OCI-LY3 (cell line): ENCODE results near the gene ZNF358.

Experiments used
- EZH2phosphoT487 ChIP-seq: fragments of 200-600 bp; shearing (Covaris generic); IDR thresholded peaks from 2 replicates; pipeline ENCODE4 v1.6.1; 2018; ENCODE audit warnings: antibody characterized with exemption, mixed run types, low read depth
- TF ChIP-seq, protein P1 (sequence below): fragments of 200-600, 300-600 bp; sonication (generic); IDR thresholded peaks from 2 replicates; pipeline ENCODE4 v1.5.1; 2014; ENCODE audit warnings: antibody characterized with exemption, low read length, low read depth

DNA sequence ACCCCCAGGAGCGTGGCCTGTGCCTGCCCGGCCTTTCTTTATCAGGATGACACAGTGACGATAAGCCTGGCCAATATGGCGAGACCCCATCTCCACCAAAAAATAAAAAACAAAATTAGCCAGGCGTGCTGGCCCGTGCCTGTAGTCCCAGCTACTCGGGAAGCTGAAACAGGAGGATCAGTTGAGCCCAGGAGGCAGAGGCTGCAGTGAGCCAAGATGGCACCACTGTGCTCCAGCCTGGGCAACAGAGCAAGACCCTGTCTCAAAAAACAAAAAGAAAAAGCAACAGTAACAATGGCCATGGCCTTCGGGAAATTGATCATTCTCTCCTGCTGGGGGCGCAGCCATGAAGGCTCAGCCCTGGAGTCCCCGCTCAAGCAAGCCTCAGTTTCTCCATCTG is 38.1 kb upstream of the ZNF358 start:
- TF ChIP-seq, protein P1, sequence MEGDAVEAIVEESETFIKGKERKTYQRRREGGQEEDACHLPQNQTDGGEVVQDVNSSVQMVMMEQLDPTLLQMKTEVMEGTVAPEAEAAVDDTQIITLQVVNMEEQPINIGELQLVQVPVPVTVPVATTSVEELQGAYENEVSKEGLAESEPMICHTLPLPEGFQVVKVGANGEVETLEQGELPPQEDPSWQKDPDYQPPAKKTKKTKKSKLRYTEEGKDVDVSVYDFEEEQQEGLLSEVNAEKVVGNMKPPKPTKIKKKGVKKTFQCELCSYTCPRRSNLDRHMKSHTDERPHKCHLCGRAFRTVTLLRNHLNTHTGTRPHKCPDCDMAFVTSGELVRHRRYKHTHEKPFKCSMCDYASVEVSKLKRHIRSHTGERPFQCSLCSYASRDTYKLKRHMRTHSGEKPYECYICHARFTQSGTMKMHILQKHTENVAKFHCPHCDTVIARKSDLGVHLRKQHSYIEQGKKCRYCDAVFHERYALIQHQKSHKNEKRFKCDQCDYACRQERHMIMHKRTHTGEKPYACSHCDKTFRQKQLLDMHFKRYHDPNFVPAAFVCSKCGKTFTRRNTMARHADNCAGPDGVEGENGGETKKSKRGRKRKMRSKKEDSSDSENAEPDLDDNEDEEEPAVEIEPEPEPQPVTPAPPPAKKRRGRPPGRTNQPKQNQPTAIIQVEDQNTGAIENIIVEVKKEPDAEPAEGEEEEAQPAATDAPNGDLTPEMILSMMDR, result no peak
- no peak for TF ChIP-seq EZH2phosphoT487
